Right ventricle myocardium inferior (tissue), 1 donor: Measurements from ENCODE around the gene FOXL3. TPM values are rescaled to one million over a fixed set of nuclear protein-coding genes. Genes with fewer than 3 reads are reported as not detected.
A peak's percentile ranks its signal among the peaks of the same experiment; 100 is the strongest.
"Not testable (repeated sequence)": the region's sequence is repeated elsewhere in the genome, so short reads cannot be mapped to it uniquely, and the experiment has no call there.

Experiments
- ATAC-seq: fragments of 200-7000 bp; cut with Tn5 transposase; one replicate; pipeline ENCODE4 v1.9.1; 2020; ENCODE audit warnings: mild to moderate bottlenecking, moderate library complexity
- DNase-seq: peaks from one replicate; pipeline ENCODE4 v3.0.0; 2021; ENCODE audit errors: missing footprints
- intact Hi-C: fragments of 100-400 bp; cut with DNase I; formaldehyde crosslinking; loops from one replicate; pipeline ENCODE4 v1.11.0; 2022
- total RNA-seq: library from RNA; stranded (reverse); fragmentation: NEBNext Ultra II Directional; extraction: Animal tissue kit (Norgen Biotek cat#: 25700); gene quantifications from one replicate; pipeline ENCODE4 v1.2.1, GENCODE V29; 2021
- donor health status: DM: no; HTN: yes; CAD: no; lungs with severe emphysema.

Gene FOXL3
- total RNA-seq, 1 donor from 2014 or later: not detected

GRCh38 chr7:281637-282036 is 8.3 kb upstream of the FOXL3 start:
- intact Hi-C loops: no loop called here
- ATAC-seq (no peak), DNase-seq (no peak)

GRCh38 chr7:282621-283020 is 7.3 kb upstream of the FOXL3 start:
- ATAC-seq (no peak), DNase-seq (peak; percentile 54)
- intact Hi-C loops: no loop called here

- DNase-seq (peak; percentile 30), ATAC-seq (no peak)
- intact Hi-C loops: no loop called here
Measured at GRCh38 chr7:284762-285722, 4.9 kb upstream of the FOXL3 start.

GRCh38 chr7:285731-286130 is 4.2 kb upstream of the FOXL3 start:
- intact Hi-C loops: no loop called here
- no peak for DNase-seq
- ATAC-seq: no peak

DNA sequence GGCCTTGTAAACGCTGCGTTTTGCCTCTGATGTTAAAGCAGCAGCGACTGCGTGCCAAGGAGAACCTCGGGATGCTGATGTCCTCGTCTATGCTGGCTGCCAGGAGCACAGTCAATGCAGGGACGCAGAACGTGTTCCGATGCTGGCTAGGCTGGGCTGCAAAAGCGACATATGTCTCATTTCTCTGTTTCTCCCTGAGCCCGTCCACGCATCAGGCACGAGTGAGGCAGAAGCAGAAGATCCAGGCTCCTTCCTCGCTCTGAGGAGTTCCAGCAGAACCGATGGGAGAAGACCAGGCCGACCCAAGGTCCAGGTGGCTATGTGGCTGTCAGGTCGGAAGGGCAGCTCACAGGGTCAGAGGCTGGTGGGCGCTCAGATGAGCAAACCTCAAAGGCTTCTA is 3.7 kb upstream of the FOXL3 start:
- ATAC-seq (no peak), DNase-seq (no peak)
- intact Hi-C loops: no loop called here

GRCh38 chr7:288671-289101 is 1.3 kb upstream of the FOXL3 start:
- intact Hi-C loops: no loop called here
- ATAC-seq (no peak), DNase-seq (no peak)

DNA sequence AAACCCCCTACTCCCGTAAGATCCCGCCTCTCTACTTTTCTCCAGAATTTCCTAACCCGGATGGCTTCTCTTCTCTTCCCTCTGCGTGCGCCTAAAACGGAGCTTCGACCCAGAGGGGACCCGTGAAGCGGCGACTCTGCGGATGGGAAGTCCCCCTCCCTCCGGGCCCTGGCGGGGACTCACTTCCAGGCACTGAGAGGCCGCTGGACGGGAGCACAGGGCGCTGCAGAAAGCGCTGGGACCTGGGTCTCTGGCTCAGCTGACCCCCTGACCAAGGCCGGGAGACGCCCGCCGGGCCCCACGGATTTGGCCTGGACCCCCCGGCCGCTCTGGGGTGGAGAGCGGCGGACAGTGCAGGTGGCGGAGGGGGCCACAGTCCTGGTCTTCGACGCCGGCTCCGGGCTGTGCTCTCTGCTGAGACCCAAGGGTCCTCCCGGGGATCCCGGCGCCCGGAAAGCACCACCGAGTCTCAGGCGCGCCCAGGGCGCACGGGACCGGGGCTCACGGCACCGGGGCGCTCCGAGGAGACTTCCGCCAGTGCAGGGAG is 688 bp upstream of the FOXL3 start:
- no peak for DNase-seq
- intact Hi-C loops: no loop called here

GRCh38 chr7:290554-291372 is 793 bp downstream of the FOXL3 start:
- ATAC-seq (no peak), DNase-seq (peak; percentile 23)
- intact Hi-C loops: no loop called here

More for the DNA sequence above, 688 bp upstream of the FOXL3 start:
- ATAC-seq: no peak

DNA sequence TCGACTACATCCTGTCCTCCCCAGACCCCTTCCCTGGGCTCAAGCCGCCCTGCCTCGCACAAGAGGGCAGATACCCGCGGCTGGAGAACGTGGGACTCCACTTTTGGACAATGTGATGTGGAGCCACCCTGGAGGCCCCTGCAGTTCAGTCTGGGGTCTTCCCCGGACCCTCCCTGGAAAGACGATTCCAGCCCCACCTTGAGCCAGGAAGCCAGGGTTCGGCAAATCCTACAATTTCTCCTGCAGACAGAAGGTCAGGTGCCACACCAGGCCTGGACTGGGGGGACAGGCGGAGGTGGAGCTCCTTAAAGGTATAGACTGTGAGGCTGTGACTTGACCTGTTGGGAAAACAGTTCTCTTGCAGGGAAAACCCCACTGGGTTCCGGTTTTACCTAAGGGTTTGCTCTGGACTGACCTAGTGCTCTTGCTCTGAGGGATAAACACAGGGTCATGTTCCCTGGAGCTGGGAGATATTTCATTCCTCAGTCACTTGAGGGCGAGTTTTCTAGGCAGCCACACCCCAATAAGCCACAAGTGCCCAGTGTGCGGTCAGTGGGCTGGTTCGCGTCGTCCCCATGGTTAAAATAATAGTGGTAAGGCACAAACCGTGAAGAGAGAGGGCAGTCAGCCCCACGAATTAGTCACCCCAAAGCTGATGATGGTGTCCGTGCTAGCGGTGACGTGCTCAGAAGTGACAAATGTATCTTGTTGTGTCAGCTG is 1.6 kb downstream of the FOXL3 start:
- ATAC-seq (peak; percentile 8), DNase-seq (peak; percentile 18)
- intact Hi-C loops: no loop called here

- intact Hi-C loops: no loop called here
- DNase-seq (no peak), ATAC-seq (no peak)
Measured at GRCh38 chr7:292226-292625, 2.3 kb downstream of the FOXL3 start.

GRCh38 chr7:292826-293225 is 2.9 kb downstream of the FOXL3 start:
- ATAC-seq (no peak), DNase-seq (peak; percentile 40)
- intact Hi-C loops: no loop called here

GRCh38 chr7:293681-294439 is 3.9 kb downstream of the FOXL3 start:
- intact Hi-C loops: no loop called here
- ATAC-seq (no peak), DNase-seq (peak; percentile 42)

DNA sequence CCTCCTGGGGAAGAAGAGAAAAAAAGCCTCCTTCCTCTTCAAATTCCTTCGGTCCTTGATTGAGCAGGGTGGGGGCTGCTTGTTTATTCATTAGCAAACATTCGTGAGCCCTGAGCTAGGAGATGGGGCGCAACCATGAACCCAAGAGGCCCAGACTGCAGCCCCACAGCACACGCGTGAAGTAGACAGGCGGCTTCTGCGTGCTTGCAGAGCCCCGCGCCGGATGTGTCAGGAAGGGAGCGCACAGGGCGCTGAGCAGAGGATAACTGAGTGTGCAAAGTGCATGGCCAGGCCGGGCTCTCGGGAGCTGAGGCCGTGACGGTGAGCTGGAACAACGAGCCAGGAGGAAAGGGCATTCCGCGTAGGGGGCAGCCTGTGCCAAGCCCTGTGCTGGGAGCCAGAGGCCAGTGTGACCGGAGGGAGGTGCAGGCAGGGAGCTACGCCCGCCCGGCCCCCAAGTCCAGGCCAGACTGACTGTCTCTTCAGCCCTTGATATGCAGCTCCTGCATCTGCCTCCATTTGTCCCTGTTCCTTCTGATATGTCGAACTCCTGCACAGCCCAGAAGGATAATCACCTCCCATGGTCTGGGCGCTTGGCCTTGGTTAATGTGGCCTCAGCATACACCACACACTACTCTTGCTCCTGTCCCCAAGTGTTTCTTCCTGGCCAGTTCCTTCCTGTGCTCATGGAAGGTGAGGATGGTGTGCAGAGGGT is 4.6 kb downstream of the FOXL3 start:
- intact Hi-C loops: no loop called here

GRCh38 chr7:295155-296154 is 5.5 kb downstream of the FOXL3 start:
- ATAC-seq: no peak
- peak; percentile 41 for DNase-seq
- intact Hi-C loops: no loop called here

More for the DNA sequence above, 4.6 kb downstream of the FOXL3 start:
- DNase-seq (peak; percentile 69), ATAC-seq (no peak)

DNA sequence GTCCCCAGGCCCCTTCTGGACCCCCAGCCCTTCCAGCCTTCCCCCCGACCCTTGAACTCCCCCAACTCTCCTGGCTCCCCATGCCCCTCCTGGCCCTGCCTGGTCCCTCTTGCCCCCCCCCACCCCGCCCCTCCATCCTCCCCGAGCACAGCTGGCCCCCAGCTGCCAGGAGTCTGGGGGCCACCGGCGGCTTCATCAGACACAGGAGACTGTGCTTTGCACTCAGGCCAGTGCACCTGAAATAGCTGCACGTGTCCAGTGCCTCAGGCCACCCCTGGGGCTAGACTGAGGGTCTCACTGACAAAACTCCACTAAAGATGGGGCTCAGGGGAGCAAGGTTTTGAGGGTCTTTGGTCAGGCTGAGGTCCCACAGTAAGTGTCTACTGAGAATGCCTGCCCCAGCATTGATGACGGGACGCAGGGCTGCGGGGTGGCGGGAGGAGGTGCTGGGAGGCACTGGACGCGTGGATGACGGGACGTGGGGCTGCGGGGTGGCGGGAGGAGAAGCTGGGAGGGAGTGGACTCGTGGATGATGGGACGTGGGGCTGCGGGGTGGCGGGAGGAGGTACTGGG is 6.5 kb downstream of the FOXL3 start:
- ATAC-seq: no peak
- intact Hi-C loops: no loop called here
- DNase-seq: no peak

GRCh38 chr7:297141-297540 is 7.2 kb downstream of the FOXL3 start:
- intact Hi-C loops, ATAC-seq: not testable (repeated sequence)

More at GRCh38 chr7:297141-297540, 7.2 kb downstream of the FOXL3 start:
- DNase-seq: not testable (repeated sequence)
